KMS-11 (cell line): Measurements from ENCODE around the gene C6orf141.

Source experiments
- H2AFZ ChIP-seq: fragments of 200-600 bp; sonication (generic); 2 replicates; pipeline ENCODE4 v1.6.1; 2016; ENCODE audit warnings: antibody characterized with exemption, mixed run types, low read depth
- H3K27ac ChIP-seq: fragments of 200-600 bp; sonication (generic); 2 replicates; pipeline ENCODE4 v1.6.1; 2016; ENCODE audit warnings: mild to moderate bottlenecking, mixed run types
- H3K27me3 ChIP-seq: fragments of 200-600 bp; sonication (generic); 2 replicates; pipeline ENCODE4 v1.6.1; 2017; ENCODE audit warnings: mild to moderate bottlenecking, low read depth, mixed run types, moderate library complexity; ENCODE audit not compliant: insufficient read depth
- H3K36me3 ChIP-seq: fragments of 200-600 bp; sonication (generic); 2 replicates; pipeline ENCODE4 v1.6.1; 2017; ENCODE audit warnings: mild to moderate bottlenecking, mixed run types; ENCODE audit not compliant: insufficient read depth
- H3K4me1 ChIP-seq: fragments of 200-600 bp; sonication (generic); 2 replicates; pipeline ENCODE4 v1.6.1; 2016; ENCODE audit warnings: mild to moderate bottlenecking, low read depth, mixed run types; ENCODE audit not compliant: poor library complexity, severe bottlenecking
- H3K4me2 ChIP-seq: fragments of 200-600 bp; sonication (generic); 2 replicates; pipeline ENCODE4 v1.7.0; 2016; ENCODE audit warnings: mild to moderate bottlenecking, mixed run types
- H3K4me3 ChIP-seq: fragments of 200-600 bp; sonication (generic); IDR thresholded peaks from 2 replicates; pipeline ENCODE4 v1.6.1; 2017; ENCODE audit warnings: low read depth, low read length, mixed read lengths; ENCODE audit not compliant: insufficient read depth
- H3K79me2 ChIP-seq: fragments of 200-600 bp; sonication (generic); 2 replicates; pipeline ENCODE4 v1.6.1; 2016; ENCODE audit warnings: low read depth, mixed run types; ENCODE audit not compliant: insufficient read depth
- H3K9ac ChIP-seq: fragments of 200-600 bp; sonication (generic); 2 replicates; pipeline ENCODE4 v1.6.1; 2016; ENCODE audit warnings: mild to moderate bottlenecking, mixed run types
- H4K20me1 ChIP-seq: fragments of 200-600 bp; sonication (generic); 2 replicates; pipeline ENCODE4 v1.6.1; 2016; ENCODE audit warnings: mild to moderate bottlenecking, mixed run types; ENCODE audit not compliant: insufficient read depth
- TF ChIP-seq, protein P1 (sequence below): fragments of 200-600 bp; sonication (generic); conservative IDR thresholded peaks from 2 replicates; pipeline ENCODE4 v1.6.1; 2017; ENCODE audit warnings: low read depth, mild to moderate bottlenecking, antibody characterized with exemption, low read length, moderate library complexity, mixed read lengths

C6orf141 gene

GRCh38 chr6:49565261-49565660 is 14.8 kb downstream of the C6orf141 start:
- no peaks in the 10 kb centered on the region for H3K36me3 ChIP-seq
- no peaks in the 10 kb centered on the region for H3K27me3 ChIP-seq
- H3K79me2 ChIP-seq = no peaks in the 10 kb centered on the region
- no peak overlapping the region for H2AFZ ChIP-seq
- TF ChIP-seq, protein P1, sequence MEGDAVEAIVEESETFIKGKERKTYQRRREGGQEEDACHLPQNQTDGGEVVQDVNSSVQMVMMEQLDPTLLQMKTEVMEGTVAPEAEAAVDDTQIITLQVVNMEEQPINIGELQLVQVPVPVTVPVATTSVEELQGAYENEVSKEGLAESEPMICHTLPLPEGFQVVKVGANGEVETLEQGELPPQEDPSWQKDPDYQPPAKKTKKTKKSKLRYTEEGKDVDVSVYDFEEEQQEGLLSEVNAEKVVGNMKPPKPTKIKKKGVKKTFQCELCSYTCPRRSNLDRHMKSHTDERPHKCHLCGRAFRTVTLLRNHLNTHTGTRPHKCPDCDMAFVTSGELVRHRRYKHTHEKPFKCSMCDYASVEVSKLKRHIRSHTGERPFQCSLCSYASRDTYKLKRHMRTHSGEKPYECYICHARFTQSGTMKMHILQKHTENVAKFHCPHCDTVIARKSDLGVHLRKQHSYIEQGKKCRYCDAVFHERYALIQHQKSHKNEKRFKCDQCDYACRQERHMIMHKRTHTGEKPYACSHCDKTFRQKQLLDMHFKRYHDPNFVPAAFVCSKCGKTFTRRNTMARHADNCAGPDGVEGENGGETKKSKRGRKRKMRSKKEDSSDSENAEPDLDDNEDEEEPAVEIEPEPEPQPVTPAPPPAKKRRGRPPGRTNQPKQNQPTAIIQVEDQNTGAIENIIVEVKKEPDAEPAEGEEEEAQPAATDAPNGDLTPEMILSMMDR = no peak
- H4K20me1 ChIP-seq = no peaks in the 10 kb centered on the region
- no peak overlapping the region for H3K27ac ChIP-seq
- H3K4me1 ChIP-seq = no peaks in the 10 kb centered on the region
- H3K9ac ChIP-seq = no peak overlapping the region
- H3K4me3 ChIP-seq = no peak overlapping the region
- H3K4me2 ChIP-seq = no peak overlapping the region

GRCh38 chr6:49565855-49566254 is 15.4 kb downstream of the C6orf141 start:
- Histone ChIP-seq H3K4me1 (no peaks in the 10 kb centered on the region), H3K79me2 (no peaks in the 10 kb centered on the region), H2AFZ (no peak overlapping the region), H3K36me3 (no peaks in the 10 kb centered on the region), H3K4me2 (no peak overlapping the region), H4K20me1 (no peaks in the 10 kb centered on the region), H3K27me3 (no peaks in the 10 kb centered on the region), H3K9ac (no peak overlapping the region), H3K4me3 (no peak overlapping the region), H3K27ac (no peak overlapping the region)
- TF ChIP-seq, protein P1 = no peak

GRCh38 chr6:49570474-49571079 is 20.1 kb downstream of the C6orf141 start:
- H3K4me3 ChIP-seq = no peak overlapping the region
- no peak overlapping the region for H3K4me2 ChIP-seq
- H3K36me3 ChIP-seq = no peaks in the 10 kb centered on the region
- TF ChIP-seq, protein P1 = no peak
- no peak overlapping the region for H3K9ac ChIP-seq
- no peaks in the 10 kb centered on the region for H3K27me3 ChIP-seq
- no peak overlapping the region for H3K27ac ChIP-seq
- H4K20me1 ChIP-seq = no peaks in the 10 kb centered on the region
- H3K4me1 ChIP-seq = no peaks in the 10 kb centered on the region
- no peak overlapping the region for H2AFZ ChIP-seq
- no peaks in the 10 kb centered on the region for H3K79me2 ChIP-seq

GRCh38 chr6:49576618-49577017 is 26.1 kb downstream of the C6orf141 start:
- Histone ChIP-seq H3K27ac (no peak overlapping the region), H3K36me3 (no peaks in the 10 kb centered on the region), H3K79me2 (no peaks in the 10 kb centered on the region), H4K20me1 (no peaks in the 10 kb centered on the region), H3K27me3 (no peaks in the 10 kb centered on the region), H2AFZ (no peak overlapping the region), H3K4me1 (no peaks in the 10 kb centered on the region), H3K9ac (no peak overlapping the region), H3K4me3 (no peak overlapping the region), H3K4me2 (no peak overlapping the region)
- TF ChIP-seq, protein P1 = no peak
